ENCODE measurements around the gene KRTAP12-4. TPM values are rescaled to one million over a fixed set of nuclear protein-coding genes. Genes with fewer than 3 reads are reported as not detected.
"Not testable (repeated sequence)": the region's sequence is repeated elsewhere in the genome, so short reads cannot be mapped to it uniquely, and the experiment has no call there.

Gene KRTAP12-4
- total RNA-seq, 1 experiment from 2014 or later = not detected

DNA sequence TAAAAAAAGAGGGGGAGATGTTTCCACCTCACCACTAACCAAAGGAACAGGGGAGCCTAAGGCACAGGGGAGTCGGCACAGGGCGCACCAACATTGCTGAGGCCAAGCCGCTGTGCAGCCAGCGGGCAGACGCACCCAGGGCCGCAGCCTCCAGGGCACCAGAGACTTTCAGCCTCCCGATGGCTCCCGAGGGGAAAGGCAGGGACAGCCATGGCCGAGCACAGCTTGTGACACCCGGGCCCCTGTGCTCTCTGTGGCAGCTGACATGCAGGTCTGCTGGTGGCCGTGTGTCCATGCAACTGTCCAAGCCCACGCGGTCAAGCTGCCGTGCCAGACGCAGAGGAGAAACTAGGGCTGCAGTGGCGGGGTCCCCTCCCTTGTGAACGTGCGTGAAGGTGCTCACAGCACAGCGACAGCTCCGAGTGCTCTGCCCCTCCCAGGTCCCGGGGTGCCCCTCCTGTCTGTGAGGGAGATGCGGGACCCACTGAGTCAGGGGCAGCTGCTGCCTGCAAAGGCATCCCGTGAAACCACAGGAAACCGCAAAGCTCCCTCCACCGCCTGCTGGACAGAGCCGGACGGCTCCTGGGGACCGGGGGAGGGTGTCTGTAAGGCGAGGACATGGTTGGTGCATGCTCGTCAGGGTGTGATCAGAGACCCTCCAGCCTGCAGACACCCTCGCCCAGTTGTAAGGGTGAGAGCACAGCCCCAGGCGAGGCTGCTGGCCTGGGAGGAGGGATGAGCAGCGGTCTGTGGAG is 5.7 kb downstream of the KRTAP12-4 start:
- no peak overlapping the region for H3K27ac ChIP-seq
- H3K9me2 ChIP-seq (ENCODE audit: insufficient read depth) = no peaks in the 10 kb centered on the region
- no peak for TF ChIP-seq CTCF (conservative IDR thresholded peaks at IDR 0.05)
- TF ChIP-seq EZH2 (IDR thresholded peaks at IDR 0.05; ENCODE audit: low read depth) = no peak
- H3K4me3 ChIP-seq = no peak overlapping the region
- H3K4me2 ChIP-seq = no peak overlapping the region
- POLR2A ChIA-PET (ENCODE audit: unreplicated experiment) = no interaction called here
- no peaks in the 10 kb centered on the region for H4K20me1 ChIP-seq (ENCODE audit: insufficient read depth)
- no peaks in the 10 kb centered on the region for H3F3A ChIP-seq (ENCODE audit: insufficient read depth, low read depth)
- H3K4me1 ChIP-seq (replicated peaks; ENCODE audit: insufficient read depth) = no peaks in the 10 kb centered on the region
- no peaks in the 10 kb centered on the region for H3K36me3 ChIP-seq (ENCODE audit: low read depth)
- no peak overlapping the region for H2AFZ ChIP-seq
- DNase-seq = no peak
- CTCF ChIA-PET = no interaction called here
- no peaks in the 10 kb centered on the region for H3K9me3 ChIP-seq (ENCODE audit: insufficient read depth, low read depth)
- BruUV-seq (replicated peaks) = no TSS peak
- peaks cover 65% of the 10 kb centered on the region for H3K27me3 ChIP-seq (ENCODE audit: insufficient read depth, low read depth)
- intact Hi-C loops (cut with micrococcal nuclease; ENCODE audit: unreplicated experiment) = no loop called here
- no peaks in the 10 kb centered on the region for H3K79me2 ChIP-seq (ENCODE audit: low read depth)

DNA sequence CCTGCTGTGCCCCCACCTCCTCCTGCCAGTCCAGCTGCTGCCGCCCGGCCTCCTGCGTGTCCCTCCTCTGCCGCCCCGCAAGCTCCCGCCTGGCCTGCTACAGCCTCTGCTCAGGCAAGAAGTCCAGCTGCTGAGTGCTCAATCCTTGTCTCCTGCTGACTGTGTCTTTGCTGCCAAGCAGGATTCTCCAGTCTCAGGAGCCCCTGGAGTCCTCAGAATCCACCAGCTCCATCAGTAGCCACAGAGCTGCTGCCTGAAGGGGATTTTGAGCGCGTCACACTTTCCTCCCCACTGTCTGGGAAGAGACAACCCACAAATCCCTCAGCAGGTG is 7.3 kb downstream of the KRTAP12-4 start:
- no peaks in the 10 kb centered on the region for H3F3A ChIP-seq (ENCODE audit: insufficient read depth, low read depth)
- no peaks in the 10 kb centered on the region for H3K9me2 ChIP-seq (ENCODE audit: insufficient read depth)
- no peak overlapping the region for H3K4me2 ChIP-seq
- no peak for DNase-seq
- CTCF ChIA-PET = interaction anchor here (0.6 kb wide), 1 partner anchor 477 kb away, joined by 4 read pairs; no protein-coding TSS in a partner anchor
- BruUV-seq (replicated peaks) = no TSS peak
- no peaks in the 10 kb centered on the region for H3K79me2 ChIP-seq (ENCODE audit: low read depth)
- no peaks in the 10 kb centered on the region for H3K36me3 ChIP-seq (ENCODE audit: low read depth)
- no peaks in the 10 kb centered on the region for H4K20me1 ChIP-seq (ENCODE audit: insufficient read depth)
- H3K27ac ChIP-seq = no peak overlapping the region
- intact Hi-C loops (cut with micrococcal nuclease; ENCODE audit: unreplicated experiment) = no loop called here
- POLR2A ChIA-PET (ENCODE audit: unreplicated experiment) = no interaction called here
- H3K9me3 ChIP-seq (ENCODE audit: insufficient read depth, low read depth) = no peaks in the 10 kb centered on the region
- H3K27me3 ChIP-seq (ENCODE audit: insufficient read depth, low read depth) = peaks cover 52% of the 10 kb centered on the region
- no peak overlapping the region for H3K4me3 ChIP-seq
- TF ChIP-seq EZH2 (IDR thresholded peaks at IDR 0.05; ENCODE audit: low read depth) (no peak), CTCF (conservative IDR thresholded peaks at IDR 0.05) (no peak)
- no peak overlapping the region for H2AFZ ChIP-seq
- no peaks in the 10 kb centered on the region for H3K4me1 ChIP-seq (replicated peaks; ENCODE audit: insufficient read depth)

DNA sequence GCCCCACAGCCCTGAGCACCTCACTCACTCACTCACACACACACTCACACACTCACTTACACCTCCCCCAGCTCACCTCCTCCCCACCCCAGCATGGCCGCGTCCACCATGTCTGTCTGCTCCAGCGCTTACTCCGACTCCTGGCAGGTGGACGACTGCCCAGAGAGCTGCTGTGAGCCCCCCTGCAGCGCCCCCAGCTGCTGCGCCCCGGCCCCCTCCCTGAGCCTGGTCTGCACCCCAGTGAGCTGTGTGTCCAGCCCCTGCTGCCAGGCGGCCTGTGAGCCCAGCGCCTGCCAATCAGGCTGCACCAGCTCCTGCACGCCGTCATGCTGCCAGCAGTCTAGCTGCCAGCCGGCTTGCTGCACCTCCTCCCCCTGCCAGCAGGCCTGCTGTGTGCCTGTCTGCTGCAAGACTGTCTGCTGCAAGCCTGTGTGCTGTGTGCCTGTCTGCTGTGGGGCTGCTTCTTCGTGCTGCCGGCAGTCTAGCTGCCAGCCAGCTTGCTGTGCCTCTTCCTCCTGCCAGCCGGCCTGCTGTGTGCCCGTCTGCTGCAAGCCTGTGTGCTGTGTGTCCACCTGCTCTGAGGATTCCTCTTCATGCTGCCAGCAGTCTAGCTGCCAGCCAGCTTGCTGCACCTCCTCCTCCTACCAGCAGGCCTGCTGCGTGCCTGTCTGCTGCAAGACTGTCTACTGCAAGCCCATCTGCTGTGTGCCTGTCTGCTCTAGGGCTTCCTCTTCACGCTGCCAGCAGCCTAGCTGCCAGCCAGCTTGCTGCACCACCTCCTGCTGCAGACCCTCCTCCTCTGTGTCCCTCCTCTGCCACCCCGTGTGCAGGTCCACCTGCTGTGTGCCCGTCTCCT is 7.9 kb downstream of the KRTAP12-4 start, which contains the start of gene KRTAP10-11:
Gene KRTAP10-11 (plus strand): TSS at position 49 of the 856 bp plus-strand sequence. CDS start 45 bp downstream, at position 94.
- H3K27me3 ChIP-seq (ENCODE audit: insufficient read depth, low read depth) = peaks cover 54% of the 10 kb centered on the region
- DNase-seq; CTCF ChIA-PET; H3K4me3 ChIP-seq; H2AFZ ChIP-seq; intact Hi-C loops (cut with micrococcal nuclease; ENCODE audit: unreplicated experiment); H3K9me3 ChIP-seq (ENCODE audit: insufficient read depth, low read depth); POLR2A ChIA-PET (ENCODE audit: unreplicated experiment); H3F3A ChIP-seq (ENCODE audit: insufficient read depth, low read depth); H4K20me1 ChIP-seq (ENCODE audit: insufficient read depth); H3K4me1 ChIP-seq (replicated peaks; ENCODE audit: insufficient read depth); BruUV-seq (replicated peaks); H3K4me2 ChIP-seq; H3K27ac ChIP-seq; H3K9me2 ChIP-seq (ENCODE audit: insufficient read depth); H3K36me3 ChIP-seq (ENCODE audit: low read depth); H3K79me2 ChIP-seq (ENCODE audit: low read depth): not testable (repeated sequence)

All from PC-9 (cell line).